Measurements from ENCODE around the gene TBXT.

- TF ChIP-seq SIN3A (IDR thresholded peaks at IDR 0.05; ENCODE audit: borderline replicate concordance, insufficient read depth, low read length) (no peak), REST (IDR thresholded peaks at IDR 0.05; ENCODE audit: insufficient read depth in 1 of 2, low read depth in 2 of 2, low read length in 2 of 2) (no peak), TAF1 (IDR thresholded peaks at IDR 0.05; ENCODE audit: borderline replicate concordance, insufficient read depth, low read length) (no peak)
Measured at GRCh38 chr6:166195860-166196238, 28.2 kb upstream of the TBXT start.
